GM12878 (cell line): ENCODE data around the gene ETNPPL. TPM values are rescaled to one million over a fixed set of nuclear protein-coding genes. Genes with fewer than 3 reads are reported as not detected.

Source experiments
- ATAC-seq: fragments of 200-7000 bp; cut with Tn5 transposase; 3 replicates; pipeline ENCODE4 v1.9.1; 2020; ENCODE audit warnings: mild to moderate bottlenecking, moderate library complexity
- BruUV-seq: library from RNA; stranded (reverse); fragments of 400-500 nt; replicated peaks from 2 replicates; lab custom pipeline; 2021; lab: Mats Ljungman, UMichigan
- CTCF ChIA-PET: fragments of 300-600 bp; sonication (Branson Sonifier 250); formaldehyde crosslinking; extraction: SDS; loops from one replicate; lab custom pipeline; 2021; ENCODE audit warnings: inconsistent platforms; lab: Yijun Ruan, JAX
- POLR2A ChIA-PET: fragments of 350-600 bp; formaldehyde crosslinking; extraction: SDS; loops from one replicate; lab custom pipeline; 2021; ENCODE audit warnings: inconsistent platforms; lab: Charles Lee
- RAD21 ChIA-PET: fragments of 300-600 bp; sonication (Branson Sonifier 250); formaldehyde crosslinking; loops from one replicate; lab custom pipeline; 2023; ENCODE audit warnings: antibody characterized with exemption; ENCODE audit not compliant: unreplicated experiment; lab: Charles Lee
- SMC1A ChIA-PET: fragments of 300-600 bp; sonication (Branson Sonifier 250); formaldehyde crosslinking; loops from one replicate; lab custom pipeline; 2023; ENCODE audit not compliant: unreplicated experiment, uncharacterized antibody; lab: Charles Lee
- DNase-seq: peaks from one replicate; pipeline ENCODE4 v3.0.0-alpha.2; 2011; ENCODE audit warnings: low read depth, low spot score
- FAIRE-seq: peaks from 3 replicates; lab custom pipeline; 2011; peaks lifted over from hg19 to GRCh38; lab: Jason Lieb, UNC
- H2AFZ ChIP-seq: 2 replicates; pipeline ENCODE4 v1.6.0; 2011; ENCODE audit warnings: low read depth, low read length, control low read depth; ENCODE audit not compliant: control insufficient read depth
- H3K27ac ChIP-seq: 2 replicates; pipeline ENCODE4 v1.5.1; 2011; ENCODE audit warnings: control low read depth; ENCODE audit not compliant: control insufficient read depth, insufficient read depth
- H3K27me3 ChIP-seq, 2 experiments: replicated peaks in 1 of 2; 2 replicates each; pipeline versions ENCODE4 v1.6.0 to v1.6.1; 2011; ENCODE audit warnings: low read length in 1 of 2; ENCODE audit not compliant: control insufficient read depth in 2 of 2, insufficient read depth in 2 of 2
- H3K36me3 ChIP-seq, 2 experiments: 2 replicates each; pipeline ENCODE4 v1.5.1; 2011; ENCODE audit warnings: low read length in 1 of 2; ENCODE audit not compliant: control insufficient read depth in 2 of 2, insufficient read depth in 2 of 2
- H3K4me1 ChIP-seq: 2 replicates; pipeline ENCODE4 v1.6.1; 2011; ENCODE audit warnings: mild to moderate bottlenecking, low read length, moderate library complexity, mixed read lengths; ENCODE audit not compliant: control insufficient read depth, insufficient read depth
- H3K4me2 ChIP-seq: 2 replicates; pipeline ENCODE4 v1.6.0; 2011; ENCODE audit warnings: control low read depth; ENCODE audit not compliant: control insufficient read depth, insufficient read depth
- H3K4me3 ChIP-seq: fragments of 200-600 bp; sonication (generic); 2 replicates; pipeline ENCODE4 v1.5.1; 2016
- H3K79me2 ChIP-seq: 2 replicates; pipeline ENCODE4 v1.6.0; 2011; ENCODE audit warnings: low read length; ENCODE audit not compliant: control insufficient read depth, insufficient read depth
- H3K9ac ChIP-seq: 2 replicates; pipeline ENCODE4 v1.8.0; 2011; ENCODE audit warnings: low read length, control low read depth, mixed read lengths; ENCODE audit not compliant: control insufficient read depth, insufficient read depth
- H3K9me3 ChIP-seq: replicated peaks from 3 replicates; pipeline ENCODE4 v1.5.1; 2011; ENCODE audit warnings: mild to moderate bottlenecking, low read length; ENCODE audit not compliant: control insufficient read depth, insufficient read depth
- H4K20me1 ChIP-seq: 2 replicates; pipeline ENCODE4 v1.6.0; 2011; ENCODE audit not compliant: control insufficient read depth, insufficient read depth
- BHLHE40 ChIP-seq, 2 experiments: fragments of 450-650 bp in 1 of 2; IDR thresholded peaks; 2 replicates each; pipeline ENCODE4 v1.6.1; 2011 to 2017; ENCODE audit warnings: low read depth in 2 of 2, borderline replicate concordance in 1 of 2, improper control_type of control experiment in 1 of 2, low read length in 1 of 2, mild to moderate bottlenecking in 1 of 2
- CBX5 ChIP-seq: sonication (generic); IDR thresholded peaks from 2 replicates; pipeline ENCODE4 v1.6.1; 2016; ENCODE audit warnings: low read depth, moderate library complexity, mild to moderate bottlenecking, inconsistent platforms
- ETV6 ChIP-seq, 2 experiments: fragments of 450-650 bp in 1 of 2; IDR thresholded peaks in 1 of 2; conservative IDR thresholded peaks in 1 of 2; 2 replicates each; pipeline ENCODE4 v1.6.1; 2014; ENCODE audit warnings: antibody characterized with exemption in 1 of 2, borderline replicate concordance in 1 of 2, low read depth in 1 of 2, mild to moderate bottlenecking in 1 of 2, moderate library complexity in 1 of 2
- PBX3 ChIP-seq: IDR thresholded peaks from 2 replicates; pipeline ENCODE4 v1.6.1; 2011; ENCODE audit warnings: mild to moderate bottlenecking, low read depth, low read length, moderate library complexity; ENCODE audit not compliant: insufficient replicate concordance
- YBX1 ChIP-seq: fragments of 450-650 bp; IDR thresholded peaks from 2 replicates; pipeline ENCODE4 v1.6.1; 2016; ENCODE audit warnings: antibody characterized with exemption
- WGBS: methylation state at CpG from one replicate; pipeline ENCODE4 v1.1.6; 2016; ENCODE audit warnings: low lambda C conversion rate; ENCODE audit not compliant: insufficient replicate concordance, insufficient coverage; ENCODE audit errors: missing lambda C conversion rate; 5-methylcytosine and 5-hydroxymethylcytosine counted together
- in situ Hi-C: fragments of 300-500 bp; cut with MboI; formaldehyde crosslinking; loops from 9 replicates; pipeline ENCODE4 v1.14.3; 2018; ENCODE audit warnings: mixed read lengths
- intact Hi-C: fragments of 100-400 bp; cut with micrococcal nuclease; formaldehyde crosslinking; loops from one replicate; pipeline ENCODE4 v1.14.2; 2022; ENCODE audit not compliant: unreplicated experiment
- polyA plus RNA-seq, 11 experiments: library from polyadenylated mRNA; depleted of rRNA in 4 of 11; unstranded in 6 of 11; stranded (reverse) in 5 of 11; fragments of >200 nt; fragmentation: Nextera tagmentation in 4 of 11; fragmentation: Illumina TruSeq in 1 of 11; extraction: Ambion mirVana in 4 of 11; extraction: Trizol in 1 of 11; gene quantifications; 1 replicate in 1 of 11; 2 replicates in 10 of 11; pipeline versions ENCODE4 v1.2.1 to v1.2.3, GENCODE V29; 2011 to 2016; ENCODE audit warnings: inconsistent platforms in 2 of 11, missing spikeins in 2 of 11, low read depth in 1 of 11
- total RNA-seq, 4 experiments: library from RNA; depleted of rRNA in 3 of 4; stranded (reverse); fragments of >200 nt in 3 of 4; fragmentation: Illumina TruSeq in 1 of 4; extraction: Trizol in 1 of 4; gene quantifications; 2 replicates each; pipeline versions ENCODE4 v1.2.1 to v1.2.3, GENCODE V29; 2013 to 2021
- TF ChIP-seq, protein P1 (sequence below): fragments of 450-650 bp; IDR thresholded peaks from 2 replicates; pipeline ENCODE4 v1.6.1; 2018; ENCODE audit warnings: mild to moderate bottlenecking, low read depth, moderate library complexity; ENCODE audit not compliant: partially characterized antibody

Gene ETNPPL
- total and polyA plus RNA-seq, 10 of the 15 experiments (the other 5 are each of a cell fraction or from before 2014, with no cell fraction given) = not detected

DNA sequence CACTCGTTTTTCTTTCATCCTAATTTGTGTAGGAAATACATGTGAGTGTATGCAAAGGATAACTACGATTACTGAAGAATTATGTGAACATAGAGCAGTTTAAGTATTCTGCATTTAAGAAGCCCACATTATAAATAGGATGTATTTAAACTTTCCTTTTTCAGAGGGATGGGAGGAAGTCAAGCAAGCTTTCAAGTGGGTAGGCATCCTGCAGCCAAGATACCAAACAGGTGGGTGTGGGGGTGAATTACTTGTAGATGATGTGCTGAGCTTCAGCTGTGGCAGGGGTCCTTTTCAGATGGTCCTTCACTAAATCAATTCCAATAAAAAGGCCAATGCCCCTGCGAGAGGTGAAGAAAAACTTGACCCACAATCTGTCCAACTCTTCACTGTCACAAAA lies 16.3 kb downstream of the ETNPPL start:
- ChIA-PET RAD21 (interaction anchor here (0.5 kb wide), 1 partner anchor 756 kb away, joined by 3 read pairs; no protein-coding TSS in a partner anchor), SMC1A (no interaction called here), CTCF (interaction anchor here (0.7 kb wide), 1 partner anchor 96 kb away, joined by 3 read pairs; no protein-coding TSS in a partner anchor), POLR2A (no interaction called here)
- Histone ChIP-seq H3K79me2 (no peaks in the 10 kb centered on the region), H3K36me3 (no peaks in the 10 kb centered on the region), H3K27me3 (no peaks in the 10 kb centered on the region), H3K4me3 (no peak overlapping the region), H3K4me1 (no peaks in the 10 kb centered on the region), H3K4me2 (no peak overlapping the region), H4K20me1 (no peaks in the 10 kb centered on the region), H2AFZ (no peak overlapping the region), H3K9me3 (no peaks in the 10 kb centered on the region), H3K9ac (no peak overlapping the region), H3K27ac (no peak overlapping the region)
- in situ Hi-C loops = no loop called here
- intact Hi-C loops = no loop called here
- 8% methylated on average over 3 of the region's 3 CpGs for WGBS
- TF ChIP-seq BHLHE40 (IDR thresholded peaks at IDR 0.05; ENCODE audit: borderline replicate concordance in 1 of 2, low read depth in 2 of 2, low read length in 1 of 2) (no peak), YBX1 (no peak), CBX5 (no peak), ETV6 (conservative IDR thresholded peaks at IDR 0.05 in 1 of 2, IDR thresholded peaks at IDR 0.05 in 1 of 2; ENCODE audit: borderline replicate concordance in 1 of 2, low read depth in 1 of 2) (no peak), PBX3 (no peak)
- TF ChIP-seq, protein P1, sequence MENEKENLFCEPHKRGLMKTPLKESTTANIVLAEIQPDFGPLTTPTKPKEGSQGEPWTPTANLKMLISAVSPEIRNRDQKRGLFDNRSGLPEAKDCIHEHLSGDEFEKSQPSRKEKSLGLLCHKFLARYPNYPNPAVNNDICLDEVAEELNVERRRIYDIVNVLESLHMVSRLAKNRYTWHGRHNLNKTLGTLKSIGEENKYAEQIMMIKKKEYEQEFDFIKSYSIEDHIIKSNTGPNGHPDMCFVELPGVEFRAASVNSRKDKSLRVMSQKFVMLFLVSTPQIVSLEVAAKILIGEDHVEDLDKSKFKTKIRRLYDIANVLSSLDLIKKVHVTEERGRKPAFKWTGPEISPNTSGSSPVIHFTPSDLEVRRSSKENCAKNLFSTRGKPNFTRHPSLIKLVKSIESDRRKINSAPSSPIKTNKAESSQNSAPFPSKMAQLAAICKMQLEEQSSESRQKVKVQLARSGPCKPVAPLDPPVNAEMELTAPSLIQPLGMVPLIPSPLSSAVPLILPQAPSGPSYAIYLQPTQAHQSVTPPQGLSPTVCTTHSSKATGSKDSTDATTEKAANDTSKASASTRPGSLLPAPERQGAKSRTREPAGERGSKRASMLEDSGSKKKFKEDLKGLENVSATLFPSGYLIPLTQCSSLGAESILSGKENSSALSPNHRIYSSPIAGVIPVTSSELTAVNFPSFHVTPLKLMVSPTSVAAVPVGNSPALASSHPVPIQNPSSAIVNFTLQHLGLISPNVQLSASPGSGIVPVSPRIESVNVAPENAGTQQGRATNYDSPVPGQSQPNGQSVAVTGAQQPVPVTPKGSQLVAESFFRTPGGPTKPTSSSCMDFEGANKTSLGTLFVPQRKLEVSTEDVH = no peak
- no TSS peak for BruUV-seq
- ATAC-seq (no peak), FAIRE-seq (no peak), DNase-seq (no peak)
